ENCODE measurements around the gene PVRIG. TPM values are rescaled to one million over a fixed set of nuclear protein-coding genes. Genes with fewer than 3 reads are reported as not detected.
A peak's percentile ranks its signal among the peaks of the same experiment; 100 is the strongest.

Gene PVRIG
- total and polyA plus RNA-seq, 9 of the 15 experiments (the other 6 are each of a cell fraction or from before 2014, with no cell fraction given) = 0.16 to 0.64 TPM; not detected in 7

GRCh38 chr7:100177045-100178001 is 42.4 kb upstream of the PVRIG start, which contains the start of the genes GPC2 and STAG3 (continued):
- TF ChIP-seq MAZ (CRISPR knock-in tag; conservative IDR thresholded peaks at IDR 0.05 in 1 of 2, IDR thresholded peaks at IDR 0.05 in 1 of 2) = 0 out of 4 replicates have a peak, but pooled peaks of 1 of the 2 experiments have one; percentile 31
- TF ChIP-seq ZNF431 (CRISPR knock-in tag; IDR thresholded peaks at IDR 0.05) = peak; percentile 72; the same call in 1 of the 2 replicates
- TF ChIP-seq BRCA1 (IDR thresholded peaks at IDR 0.05) = no peak
- TF ChIP-seq BRCA1 (CRISPR knock-in tag; IDR thresholded peaks at IDR 0.05) = 0 out of 2 replicates have a peak, but pooled peaks have one; percentile 65
- no peak for TF ChIP-seq FOXK2 (conservative IDR thresholded peaks at IDR 0.05 in 1 of 2, IDR thresholded peaks at IDR 0.05 in 1 of 2; ENCODE audit: low read depth in 2 of 2)
- 0 out of 2 replicates have a peak, but pooled peaks have one; percentile 65 for TF ChIP-seq PRMT5 (CRISPR knock-in tag; IDR thresholded peaks at IDR 0.05)
- no peak for TF ChIP-seq NFE2 (IDR thresholded peaks at IDR 0.05; ENCODE audit: low read depth)
- 0 out of 2 replicates have a peak, but pooled peaks have one; percentile 45 for TF ChIP-seq HDAC8 (tag; IDR thresholded peaks at IDR 0.05)
- TF ChIP-seq HNRNPL (IDR thresholded peaks at IDR 0.05; ENCODE audit: low read depth, low read length) = no peak; the same call in 1 of the 2 replicates
- TF ChIP-seq ZNF445 (CRISPR knock-in tag; IDR thresholded peaks at IDR 0.05; ENCODE audit: low read depth) = no peak
- peak in 1 of 3 experiments; percentile 26 for TF ChIP-seq YY1 (IDR thresholded peaks at IDR 0.05; ENCODE audit: borderline replicate concordance in 1 of 3, control insufficient read depth in 1 of 3, extremely low read depth in 1 of 3, insufficient read depth in 3 of 3, insufficient read length in 1 of 3, insufficient replicate concordance in 2 of 3, low read depth in 1 of 3, low read length in 2 of 3)
- TF ChIP-seq POLR2G (IDR thresholded peaks at IDR 0.05; ENCODE audit: low read depth, low read length) = peak; percentile 75
- TF ChIP-seq TCF15 (CRISPR knock-in tag; IDR thresholded peaks at IDR 0.05) = no peak
- TF ChIP-seq, protein P1, sequence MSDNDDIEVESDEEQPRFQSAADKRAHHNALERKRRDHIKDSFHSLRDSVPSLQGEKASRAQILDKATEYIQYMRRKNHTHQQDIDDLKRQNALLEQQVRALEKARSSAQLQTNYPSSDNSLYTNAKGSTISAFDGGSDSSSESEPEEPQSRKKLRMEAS (CRISPR knock-in tag; IDR thresholded peaks at IDR 0.05) = peak; percentile 98
- TF ChIP-seq ZNF174 (CRISPR knock-in tag; IDR thresholded peaks at IDR 0.05) = no peak
- no peak for TF ChIP-seq LARP7 (IDR thresholded peaks at IDR 0.05)
- TF ChIP-seq POLR2H (tag; IDR thresholded peaks at IDR 0.05; ENCODE audit: low read depth) = no peak
- peak; percentile 71 for TF ChIP-seq FOS (IDR thresholded peaks at IDR 0.05; ENCODE audit: extremely low read depth, insufficient read length)

Data from K562 (cell line).